ENCODE data around the gene GOLGA6A. TPM values are rescaled to one million over a fixed set of nuclear protein-coding genes. Genes with fewer than 3 reads are reported as not detected.

Gene GOLGA6A
- total and polyA plus RNA-seq, 2 of the 13 experiments (the other 11 are each of a cell fraction or from before 2014, with no cell fraction given), result 0.04 to 0.22 TPM

DNA sequence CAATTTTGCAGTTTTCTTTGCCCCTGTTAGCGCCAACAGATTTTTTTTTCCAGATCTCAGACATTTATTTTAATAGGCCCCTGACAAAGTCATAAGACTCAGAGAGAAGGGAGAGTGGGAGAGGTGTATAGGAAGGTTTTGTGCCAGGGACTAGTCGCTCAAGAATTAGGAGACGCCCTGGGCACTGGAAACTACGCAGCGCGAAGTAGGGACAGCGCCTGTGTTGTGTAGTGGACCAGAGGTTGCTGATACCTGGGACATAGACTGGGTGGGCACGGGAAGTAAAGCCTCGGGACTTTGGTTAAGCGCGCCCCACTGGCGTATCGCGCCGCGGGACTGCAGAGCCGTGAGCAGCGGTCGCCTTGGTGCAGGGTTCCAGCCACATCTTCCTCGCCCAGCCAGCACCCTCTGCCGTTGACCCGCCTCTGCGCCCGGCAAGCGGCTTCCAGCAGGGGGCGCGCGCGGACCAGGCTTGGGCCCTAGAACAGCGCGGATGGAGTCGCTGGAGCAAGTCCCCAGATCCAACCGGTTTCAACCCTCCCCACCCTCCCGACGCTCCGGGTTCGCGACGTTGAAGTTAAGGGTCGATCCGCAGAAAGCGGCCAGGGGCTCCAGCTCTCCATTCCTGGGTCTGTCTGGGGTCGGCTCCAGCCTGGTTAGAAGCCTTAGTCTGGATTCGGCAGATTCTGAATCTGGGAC is 45.1 kb upstream of the GOLGA6A start (continued):
- TF ChIP-seq ZNF10 (CRISPR knock-in tag; IDR thresholded peaks at IDR 0.05; ENCODE audit: borderline replicate concordance, low read depth) (no peak), ZNF737 (CRISPR knock-in tag; IDR thresholded peaks at IDR 0.05; ENCODE audit: borderline replicate concordance) (no peak), JUND (CRISPR knock-in tag; IDR thresholded peaks at IDR 0.05) (no peak), NCOA1 (CRISPR knock-in tag; IDR thresholded peaks at IDR 0.05) (no peak), ZNF224 (CRISPR knock-in tag; IDR thresholded peaks at IDR 0.05) (no peak), MTF2 (CRISPR knock-in tag; IDR thresholded peaks at IDR 0.05; ENCODE audit: borderline replicate concordance) (peak; percentile 88), POLR2AphosphoS2 (IDR thresholded peaks at IDR 0.05; ENCODE audit: low read depth, low read length) (no peak), ZNF652 (CRISPR knock-in tag; IDR thresholded peaks at IDR 0.05; ENCODE audit: borderline replicate concordance, low read depth) (no peak), SNAPC2 (CRISPR knock-in tag; IDR thresholded peaks at IDR 0.05) (no peak), HNRNPK (IDR thresholded peaks at IDR 0.05; ENCODE audit: low read depth, low read length, poor library complexity, severe bottlenecking) (peak; percentile 61), KDM4B (CRISPR knock-in tag; IDR thresholded peaks at IDR 0.05) (peak; percentile 61; the same call in 1 of the 2 replicates), ZNF549 (CRISPR knock-in tag; IDR thresholded peaks at IDR 0.05) (no peak), PAXIP1 (CRISPR knock-in tag; conservative IDR thresholded peaks at IDR 0.05) (no peak), ATF1 (CRISPR knock-in tag; IDR thresholded peaks at IDR 0.05) (no peak), ZHX2 (IDR thresholded peaks at IDR 0.05; ENCODE audit: low read depth) (no peak), ZHX2 (CRISPR knock-in tag; IDR thresholded peaks at IDR 0.05; ENCODE audit: borderline replicate concordance) (no peak), RXRA (CRISPR knock-in tag; IDR thresholded peaks at IDR 0.05) (0 out of 2 replicates have a peak, but pooled peaks have one; percentile 44)
- TF ChIP-seq, protein P1, sequence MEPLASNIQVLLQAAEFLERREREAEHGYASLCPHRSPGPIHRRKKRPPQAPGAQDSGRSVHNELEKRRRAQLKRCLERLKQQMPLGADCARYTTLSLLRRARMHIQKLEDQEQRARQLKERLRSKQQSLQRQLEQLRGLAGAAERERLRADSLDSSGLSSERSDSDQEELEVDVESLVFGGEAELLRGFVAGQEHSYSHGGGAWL (CRISPR knock-in tag; IDR thresholded peaks at IDR 0.05), result no peak
- TF ChIP-seq, protein P2, sequence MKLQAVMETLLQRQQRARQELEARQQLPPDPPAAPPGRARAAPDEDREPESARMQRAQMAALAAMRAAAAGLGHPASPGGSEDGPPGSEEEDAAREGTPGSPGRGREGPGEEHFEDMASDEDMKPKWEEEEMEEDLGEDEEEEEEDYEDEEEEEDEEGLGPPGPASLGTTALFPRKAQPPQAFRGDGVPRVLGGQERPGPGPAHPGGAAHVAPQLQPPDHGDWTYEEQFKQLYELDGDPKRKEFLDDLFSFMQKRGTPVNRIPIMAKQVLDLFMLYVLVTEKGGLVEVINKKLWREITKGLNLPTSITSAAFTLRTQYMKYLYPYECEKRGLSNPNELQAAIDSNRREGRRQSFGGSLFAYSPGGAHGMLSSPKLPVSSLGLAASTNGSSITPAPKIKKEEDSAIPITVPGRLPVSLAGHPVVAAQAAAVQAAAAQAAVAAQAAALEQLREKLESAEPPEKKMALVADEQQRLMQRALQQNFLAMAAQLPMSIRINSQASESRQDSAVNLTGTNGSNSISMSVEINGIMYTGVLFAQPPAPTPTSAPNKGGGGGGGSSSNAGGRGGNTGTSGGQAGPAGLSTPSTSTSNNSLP (IDR thresholded peaks at IDR 0.05; ENCODE audit: low read depth, low read length), result no peak

Data from HepG2 (cell line).